Renal pelvis (tissue), 4 donors: ENCODE results near the gene C19orf73. TPM values are rescaled to one million over a fixed set of nuclear protein-coding genes. Genes with fewer than 3 reads are reported as not detected.
"Not testable (repeated sequence)": the region's sequence is repeated elsewhere in the genome, so short reads cannot be mapped to it uniquely, and the experiment has no call there.

Source experiments
- DNase-seq: peaks from one replicate; pipeline ENCODE4 v3.0.0-alpha.2; 2013
- polyA plus RNA-seq, 3 donors: library from polyadenylated mRNA; unstranded; fragments of 120-200 nt; gene quantifications; one replicate each; pipeline ENCODE4 v1.2.1, GENCODE V29; 2013; ENCODE audit not compliant: insufficient read length in 3 of 3

Gene C19orf73
- polyA plus RNA-seq, 3 donors = 1.1 to 1.4 (median 1.1) TPM

GRCh38 chr19:49126575-49126974 is 7.6 kb upstream of the C19orf73 start:
- DNase-seq = no peak

- no peak for DNase-seq
Measured at GRCh38 chr19:49125025-49125731, 6.2 kb upstream of the C19orf73 start.

GRCh38 chr19:49123285-49123684 is 4.3 kb upstream of the C19orf73 start:
- not testable (repeated sequence) for DNase-seq

GRCh38 chr19:49121841-49122240 is 2.9 kb upstream of the C19orf73 start:
- not testable (repeated sequence) for DNase-seq

- DNase-seq = no peak
Measured at GRCh38 chr19:49120868-49121267, 1.9 kb upstream of the C19orf73 start.

GRCh38 chr19:49120325-49120683 is 1.4 kb upstream of the C19orf73 start:
- no peak for DNase-seq

GRCh38 chr19:49119411-49120324 is 725 bp upstream of the C19orf73 start, which contains the start of gene PPFIA3:
TSS of gene PPFIA3 (plus strand) at chr19:49119544. CDS start at chr19:49127874, 8,330 bp downstream.
- DNase-seq = peak; percentile 69

GRCh38 chr19:49117677-49118564 is 1.0 kb downstream of the C19orf73 start:
- no peak for DNase-seq

GRCh38 chr19:49116544-49116943 is 2.4 kb downstream of the C19orf73 start:
- DNase-seq = no peak

GRCh38 chr19:49114630-49115363 is 4.1 kb downstream of the C19orf73 start:
- peak; percentile 70 for DNase-seq

GRCh38 chr19:49113762-49114629 is 4.9 kb downstream of the C19orf73 start, which contains the start of gene LIN7B:
TSS of gene LIN7B (plus strand) at chr19:49114370. CDS start at chr19:49114405, 35 bp downstream.
- peak; percentile 72 for DNase-seq

GRCh38 chr19:49111218-49111998 is 7.5 kb downstream of the C19orf73 start:
- DNase-seq = no peak

GRCh38 chr19:49110567-49110966 is 8.4 kb downstream of the C19orf73 start:
- DNase-seq = no peak

- DNase-seq = no peak
Measured at GRCh38 chr19:49109569-49110233, 9.2 kb downstream of the C19orf73 start.

- DNase-seq = no peak
Measured at GRCh38 chr19:49109051-49109450, 9.9 kb downstream of the C19orf73 start.

- no peak for DNase-seq
Measured at GRCh38 chr19:49107625-49108459, 11.1 kb downstream of the C19orf73 start.

- no peak for DNase-seq
Measured at GRCh38 chr19:49106648-49107135, 12.3 kb downstream of the C19orf73 start.
